MM.1S (cell line): Measurements from ENCODE around the gene ZNF208.

Experiments used
- CTCF ChIP-seq: fragments of 300-600 bp; sonication (generic); IDR thresholded peaks from 2 replicates; pipeline ENCODE4 v1.5.1; 2016; ENCODE audit warnings: antibody characterized with exemption, low read length, mixed read lengths
- EZH2phosphoT487 ChIP-seq: fragments of 300-600 bp; sonication (generic); IDR thresholded peaks from 2 replicates; pipeline ENCODE4 v1.6.1; 2018; ENCODE audit warnings: antibody characterized with exemption, low read length

- no peak for TF ChIP-seq CTCF
- TF ChIP-seq EZH2phosphoT487: no peak
Observed at GRCh38 chr19:21915411-21915810, 95.3 kb downstream of the ZNF208 start.
